ENCODE data around the gene FAM3C.

Gene FAM3C

DNA sequence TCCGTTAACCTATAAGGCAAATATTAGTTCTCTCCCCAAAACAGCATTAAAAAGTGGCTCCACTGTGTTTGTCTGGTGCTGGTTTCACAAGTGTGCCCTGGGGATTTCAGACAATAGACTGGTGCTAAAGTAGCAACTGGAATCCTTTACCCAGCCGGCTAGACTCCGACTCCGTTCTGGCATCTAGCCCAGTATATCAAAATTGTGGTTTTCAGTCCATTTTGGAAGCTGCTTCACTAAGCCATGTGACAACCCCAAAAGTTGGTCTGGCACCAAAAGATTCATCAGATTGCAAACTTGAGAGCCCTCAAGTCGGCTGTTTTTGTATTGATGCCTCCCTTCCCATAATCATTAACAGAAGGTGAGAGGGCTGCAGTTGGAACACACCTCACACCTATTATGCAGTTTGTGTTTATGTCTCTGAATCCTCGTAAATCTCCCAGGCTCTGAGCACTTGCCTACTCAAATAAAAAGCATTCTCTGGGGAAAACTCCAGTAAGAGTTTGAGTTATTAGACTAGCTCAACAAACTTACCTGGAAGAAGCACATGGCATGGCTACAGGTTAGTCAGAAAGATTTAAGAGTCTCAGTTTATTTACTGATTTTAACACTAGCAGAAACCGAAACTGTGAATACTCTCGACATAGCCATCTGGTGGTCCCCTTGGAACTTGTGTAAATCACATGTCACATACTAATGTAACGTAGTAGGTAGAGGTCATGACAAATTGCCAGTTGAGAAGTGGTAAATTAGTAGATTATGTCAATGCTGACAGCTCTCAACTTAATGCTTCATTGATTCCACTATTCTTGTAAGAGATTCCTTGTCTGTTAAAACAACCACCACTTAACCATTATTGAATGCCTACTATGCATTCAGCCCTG is 82.1 kb downstream of the FAM3C start:
- Histone ChIP-seq H3K27ac (ENCODE audit: low read length) (peak overlapping the region; percentile 4; the same call in 1 of the 2 replicates), H3K27me3 (replicated peaks; ENCODE audit: insufficient read depth, low read length) (no peaks in the 10 kb centered on the region), H3K9me2 (replicated peaks; ENCODE audit: insufficient read depth, low read length) (no peaks in the 10 kb centered on the region), H3K9ac (ENCODE audit: low read length) (peak overlapping the region; percentile 1; the same call in 1 of the 2 replicates), H3K4me1 (ENCODE audit: low read length) (peaks cover 14% of the 10 kb centered on the region), H2AFZ (ENCODE audit: low read length) (peak overlapping the region; percentile 21), H3K79me2 (ENCODE audit: low read length) (no peaks in the 10 kb centered on the region), H3K4me2 (ENCODE audit: low read depth, low read length) (peak overlapping the region; percentile 55), H3K36me3 (replicated peaks; ENCODE audit: insufficient read depth, low read length) (no peaks in the 10 kb centered on the region), H3K9me3 (replicated peaks; ENCODE audit: insufficient read depth, low read length) (no peaks in the 10 kb centered on the region), H4K20me1 (ENCODE audit: insufficient read depth, low read length) (no peaks in the 10 kb centered on the region), H3K4me3 (ENCODE audit: low read length) (peak overlapping the region; percentile 4; the same call in 1 of the 2 replicates), H3F3A (ENCODE audit: insufficient read depth, low read length) (no peaks in the 10 kb centered on the region)
- DNase-seq: peak; percentile 88
- no peak for TF ChIP-seq EZH2phosphoT487 (IDR thresholded peaks at IDR 0.05; ENCODE audit: low read length)
- TF ChIP-seq, protein P1, sequence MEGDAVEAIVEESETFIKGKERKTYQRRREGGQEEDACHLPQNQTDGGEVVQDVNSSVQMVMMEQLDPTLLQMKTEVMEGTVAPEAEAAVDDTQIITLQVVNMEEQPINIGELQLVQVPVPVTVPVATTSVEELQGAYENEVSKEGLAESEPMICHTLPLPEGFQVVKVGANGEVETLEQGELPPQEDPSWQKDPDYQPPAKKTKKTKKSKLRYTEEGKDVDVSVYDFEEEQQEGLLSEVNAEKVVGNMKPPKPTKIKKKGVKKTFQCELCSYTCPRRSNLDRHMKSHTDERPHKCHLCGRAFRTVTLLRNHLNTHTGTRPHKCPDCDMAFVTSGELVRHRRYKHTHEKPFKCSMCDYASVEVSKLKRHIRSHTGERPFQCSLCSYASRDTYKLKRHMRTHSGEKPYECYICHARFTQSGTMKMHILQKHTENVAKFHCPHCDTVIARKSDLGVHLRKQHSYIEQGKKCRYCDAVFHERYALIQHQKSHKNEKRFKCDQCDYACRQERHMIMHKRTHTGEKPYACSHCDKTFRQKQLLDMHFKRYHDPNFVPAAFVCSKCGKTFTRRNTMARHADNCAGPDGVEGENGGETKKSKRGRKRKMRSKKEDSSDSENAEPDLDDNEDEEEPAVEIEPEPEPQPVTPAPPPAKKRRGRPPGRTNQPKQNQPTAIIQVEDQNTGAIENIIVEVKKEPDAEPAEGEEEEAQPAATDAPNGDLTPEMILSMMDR (IDR thresholded peaks at IDR 0.05; ENCODE audit: low read length): peak; percentile 25
- no peak for TF ChIP-seq EZH2 (optimal IDR thresholded peaks at IDR 0.05; ENCODE audit: low read depth, low read length)

DNA sequence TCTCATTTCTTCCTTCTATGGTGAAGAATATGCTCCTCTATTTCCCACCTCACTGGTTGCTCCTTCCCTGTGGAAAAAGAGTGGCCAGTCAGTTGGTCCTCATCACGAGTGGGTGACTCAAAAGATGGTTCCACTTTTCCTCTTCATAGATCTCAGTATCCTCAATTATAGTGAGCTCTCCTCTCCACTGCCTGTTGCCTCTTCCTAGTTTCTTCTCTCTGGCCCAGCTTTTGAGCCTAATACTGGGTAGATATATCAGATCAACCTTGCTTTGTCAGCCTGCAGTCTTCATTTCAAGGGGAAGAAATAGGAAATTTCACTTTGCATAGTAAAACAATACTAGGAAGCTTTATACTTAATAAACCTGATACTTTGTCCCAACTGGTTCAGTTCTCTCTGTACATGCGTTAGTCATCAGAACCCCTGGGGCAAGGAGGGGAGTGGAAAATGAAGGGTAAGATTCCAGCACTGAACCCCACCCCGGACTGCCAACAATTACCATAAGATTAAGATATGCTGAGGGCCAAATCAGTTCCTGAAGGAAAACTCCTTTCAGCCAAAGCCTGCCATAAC is 82.8 kb downstream of the FAM3C start:
- TF ChIP-seq, protein P1 (IDR thresholded peaks at IDR 0.05; ENCODE audit: low read length): no peak
- TF ChIP-seq EZH2 (optimal IDR thresholded peaks at IDR 0.05; ENCODE audit: low read depth, low read length) (no peak), EZH2phosphoT487 (IDR thresholded peaks at IDR 0.05; ENCODE audit: low read length) (no peak)
- DNase-seq: no peak
- Histone ChIP-seq H3K9me2 (replicated peaks; ENCODE audit: insufficient read depth, low read length) (no peaks in the 10 kb centered on the region), H2AFZ (ENCODE audit: low read length) (peak overlapping the region; percentile 21; the same call in 1 of the 2 replicates), H3K9me3 (replicated peaks; ENCODE audit: insufficient read depth, low read length) (no peaks in the 10 kb centered on the region), H3K27me3 (replicated peaks; ENCODE audit: insufficient read depth, low read length) (no peaks in the 10 kb centered on the region), H3K9ac (ENCODE audit: low read length) (no peak overlapping the region), H3K4me3 (ENCODE audit: low read length) (0 out of 2 replicates have a peak overlapping the region, but pooled peaks have one; percentile 4), H3K4me2 (ENCODE audit: low read depth, low read length) (peak overlapping the region; percentile 55; the same call in 1 of the 2 replicates), H3K36me3 (replicated peaks; ENCODE audit: insufficient read depth, low read length) (no peaks in the 10 kb centered on the region), H3K79me2 (ENCODE audit: low read length) (no peaks in the 10 kb centered on the region), H3F3A (ENCODE audit: insufficient read depth, low read length) (no peaks in the 10 kb centered on the region), H4K20me1 (ENCODE audit: insufficient read depth, low read length) (no peaks in the 10 kb centered on the region), H3K4me1 (ENCODE audit: low read length) (peaks cover 14% of the 10 kb centered on the region), H3K27ac (ENCODE audit: low read length) (no peak overlapping the region)

DNA sequence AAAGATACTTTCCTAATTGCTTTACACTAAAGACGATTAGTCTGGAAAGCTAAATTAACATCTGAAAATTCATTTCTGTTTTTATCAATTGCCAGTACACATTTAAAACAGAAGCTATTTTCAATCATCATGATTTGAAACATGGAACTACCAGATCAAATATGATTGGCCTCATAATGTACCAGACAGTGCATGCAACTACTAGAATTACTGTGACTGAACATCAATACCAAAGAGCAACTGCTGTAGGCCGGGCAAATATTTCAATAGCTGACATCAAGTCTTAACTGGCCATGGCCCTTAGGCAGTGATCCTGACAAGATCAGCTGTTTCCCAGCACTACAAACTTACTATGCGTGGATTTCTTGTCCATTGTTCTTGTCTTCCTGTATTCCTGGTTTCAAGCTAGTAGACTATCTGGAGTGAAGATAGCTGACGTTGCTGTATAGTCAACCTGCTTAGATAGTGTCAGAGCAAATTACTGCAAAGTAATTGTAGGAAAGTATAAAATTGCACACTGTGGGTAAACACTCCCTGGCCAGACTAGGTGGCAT is 89.0 kb downstream of the FAM3C start:
- Histone ChIP-seq H3K4me2 (ENCODE audit: low read depth, low read length) (no peak overlapping the region), H3K4me1 (ENCODE audit: low read length) (no peaks in the 10 kb centered on the region), H3K27me3 (replicated peaks; ENCODE audit: insufficient read depth, low read length) (no peaks in the 10 kb centered on the region), H3K9me3 (replicated peaks; ENCODE audit: insufficient read depth, low read length) (no peaks in the 10 kb centered on the region), H3K9ac (ENCODE audit: low read length) (no peak overlapping the region), H4K20me1 (ENCODE audit: insufficient read depth, low read length) (no peaks in the 10 kb centered on the region), H3K4me3 (ENCODE audit: low read length) (no peak overlapping the region), H3K79me2 (ENCODE audit: low read length) (no peaks in the 10 kb centered on the region), H3K36me3 (replicated peaks; ENCODE audit: insufficient read depth, low read length) (no peaks in the 10 kb centered on the region), H3F3A (ENCODE audit: insufficient read depth, low read length) (no peaks in the 10 kb centered on the region), H3K9me2 (replicated peaks; ENCODE audit: insufficient read depth, low read length) (no peaks in the 10 kb centered on the region), H2AFZ (ENCODE audit: low read length) (no peak overlapping the region), H3K27ac (ENCODE audit: low read length) (no peak overlapping the region)
- no peak for DNase-seq
- TF ChIP-seq, protein P1 (IDR thresholded peaks at IDR 0.05; ENCODE audit: low read length): no peak
- TF ChIP-seq EZH2phosphoT487 (IDR thresholded peaks at IDR 0.05; ENCODE audit: low read length): no peak
- TF ChIP-seq EZH2 (optimal IDR thresholded peaks at IDR 0.05; ENCODE audit: low read depth, low read length): no peak

All from MM.1S (cell line).